Myocyte (in vitro differentiated cells): Measurements from ENCODE around the gene OR1J4. TPM values are rescaled to one million over a fixed set of nuclear protein-coding genes. Genes with fewer than 3 reads are reported as not detected.
"Not testable (repeated sequence)": the region's sequence is repeated elsewhere in the genome, so short reads cannot be mapped to it uniquely, and the experiment has no call there.

Experiments
- DNase-seq: peaks from one replicate; pipeline ENCODE4 v3.0.0-alpha.2; 2012; ENCODE audit warnings: low read depth
- polyA plus RNA-seq: library from polyadenylated mRNA; unstranded; fragments of >200 nt; gene quantifications from one replicate; pipeline ENCODE4 v1.2.1, GENCODE V29; 2012; ENCODE audit warnings: missing spikeins
- total RNA-seq: library from RNA; depleted of rRNA; stranded (reverse); fragments of >200 nt; gene quantifications from 2 replicates; pipeline ENCODE4 v1.2.3, GENCODE V29; 2014

Gene OR1J4, protein sequence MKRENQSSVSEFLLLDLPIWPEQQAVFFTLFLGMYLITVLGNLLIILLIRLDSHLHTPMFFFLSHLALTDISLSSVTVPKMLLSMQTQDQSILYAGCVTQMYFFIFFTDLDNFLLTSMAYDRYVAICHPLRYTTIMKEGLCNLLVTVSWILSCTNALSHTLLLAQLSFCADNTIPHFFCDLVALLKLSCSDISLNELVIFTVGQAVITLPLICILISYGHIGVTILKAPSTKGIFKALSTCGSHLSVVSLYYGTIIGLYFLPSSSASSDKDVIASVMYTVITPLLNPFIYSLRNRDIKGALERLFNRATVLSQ
- not detected in 2 replicates for total RNA-seq
- not detected for polyA plus RNA-seq

DNA sequence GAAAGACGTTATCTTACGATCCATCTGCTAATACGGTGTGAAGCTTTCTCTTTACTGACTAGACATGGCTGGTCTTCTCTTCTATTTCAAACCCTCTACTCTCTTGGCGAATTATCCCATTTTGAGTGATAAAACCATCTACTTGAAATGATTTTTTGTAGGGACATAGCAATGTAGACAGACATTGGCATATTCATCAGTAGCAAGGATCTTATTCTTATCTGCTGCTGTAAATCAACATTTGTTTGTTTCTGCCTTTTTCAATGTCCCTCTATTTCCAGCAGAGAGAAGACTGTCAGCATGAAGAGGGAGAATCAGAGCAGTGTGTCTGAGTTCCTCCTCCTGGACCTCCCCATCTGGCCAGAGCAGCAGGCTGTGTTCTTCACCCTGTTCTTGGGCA is at the start of gene OR1J4:
TSS of gene OR1J4 (plus strand) at position 301 of the 400 bp plus-strand sequence. CDS start at position 301, 0 bp downstream.
- no peak for DNase-seq

DNA sequence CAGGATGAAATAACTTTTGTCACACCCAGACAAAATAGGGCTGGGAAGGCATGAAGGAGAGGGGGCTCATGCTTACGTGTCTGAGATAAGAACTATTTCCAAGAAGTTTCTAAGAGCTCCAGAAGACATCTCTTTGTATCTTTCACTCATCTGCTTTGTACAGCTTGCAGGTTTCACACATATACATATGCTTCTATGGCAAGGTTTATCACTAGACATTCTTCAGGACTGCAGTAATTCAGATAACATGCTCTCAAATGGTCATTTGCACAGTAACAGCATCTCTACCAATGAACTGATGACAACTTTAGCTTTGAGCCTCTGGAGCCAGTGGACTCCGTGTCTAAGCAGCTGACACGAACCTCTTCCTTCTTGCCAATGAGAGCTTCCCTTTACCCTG is 44.4 kb upstream of the OR1J4 start:
- DNase-seq = no peak

DNA sequence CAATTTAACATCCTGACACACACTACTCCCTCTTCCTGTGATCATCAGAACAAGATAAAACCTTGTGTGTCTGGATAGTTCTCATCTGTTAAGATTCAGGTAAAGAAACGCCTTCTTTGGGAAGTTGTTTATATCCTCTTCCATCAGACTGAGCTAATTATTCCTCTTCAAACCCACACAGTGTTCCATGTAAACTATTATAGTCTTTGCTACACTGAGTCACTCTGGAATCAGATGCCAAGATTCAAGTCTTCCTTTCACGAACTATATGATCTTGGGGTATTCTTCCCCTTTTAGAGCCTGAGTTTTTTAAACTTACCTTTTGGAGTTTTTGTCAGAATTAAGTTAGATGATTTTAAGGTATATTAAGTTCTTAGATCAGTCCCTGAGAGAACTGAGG is 43.2 kb upstream of the OR1J4 start:
- no peak for DNase-seq

DNA sequence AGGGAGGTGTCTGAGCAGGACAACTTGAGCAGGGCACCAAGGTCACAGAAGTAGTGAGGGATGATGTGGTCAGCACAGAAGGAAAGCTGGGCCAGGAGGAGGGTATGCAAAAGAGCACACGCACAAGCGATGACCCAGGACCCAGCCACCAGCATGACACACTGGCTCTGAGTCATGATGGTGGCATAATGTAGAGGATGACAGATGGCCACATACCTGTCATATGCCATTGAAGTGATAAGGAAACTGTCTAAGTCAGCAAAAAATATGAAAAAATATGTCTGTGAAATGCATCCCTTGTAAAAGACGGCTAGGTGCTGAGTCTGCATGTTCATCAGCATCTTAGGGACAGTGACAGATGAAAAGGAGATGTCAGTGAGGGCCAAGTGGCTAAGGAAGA is 41.6 kb upstream of the OR1J4 start:
- DNase-seq = no peak

DNA sequence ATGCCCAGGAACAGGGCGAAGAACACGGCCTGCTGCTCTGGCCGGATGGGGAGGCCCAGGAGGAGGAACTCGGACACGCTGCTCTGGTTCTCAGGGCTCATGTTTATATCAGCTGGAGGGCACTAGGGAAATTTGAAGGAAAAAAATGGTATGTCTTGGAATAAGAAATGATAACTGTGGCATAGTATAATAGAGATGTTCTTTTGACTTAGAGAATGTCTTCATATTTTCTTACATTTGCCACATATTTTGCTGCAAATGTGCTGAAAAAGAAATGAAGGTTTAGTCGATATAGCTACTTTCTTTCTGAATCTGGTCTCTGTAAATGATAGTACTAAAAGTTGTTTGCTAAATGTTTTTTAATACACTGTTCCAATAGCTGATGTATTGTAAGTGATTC is 41.1 kb upstream of the OR1J4 start, which contains the start of gene OR1J1:
TSS of gene OR1J1 (minus strand) at position 101 of the 400 bp plus-strand sequence. CDS start at position 101, 0 bp downstream.
- DNase-seq = no peak

DNA sequence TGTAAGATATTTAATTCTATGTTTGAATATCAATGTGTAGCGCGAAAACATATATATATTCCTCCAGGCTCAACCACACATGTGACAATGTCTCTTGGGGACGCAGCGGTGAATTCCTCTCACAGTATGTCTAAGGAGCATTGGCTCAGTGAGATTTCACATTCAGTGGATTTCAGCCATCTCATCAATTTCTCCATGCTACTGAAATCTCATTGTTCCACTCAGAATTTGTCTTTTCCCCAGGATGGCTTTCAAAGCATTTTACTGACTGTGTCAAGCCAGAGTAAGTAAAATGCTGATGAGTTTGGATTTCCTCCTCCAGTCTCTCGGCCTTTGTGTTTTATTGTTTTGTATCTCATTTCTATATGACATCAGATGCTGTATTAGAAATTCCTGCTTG is 39.9 kb upstream of the OR1J4 start:
- no peak for DNase-seq

DNA sequence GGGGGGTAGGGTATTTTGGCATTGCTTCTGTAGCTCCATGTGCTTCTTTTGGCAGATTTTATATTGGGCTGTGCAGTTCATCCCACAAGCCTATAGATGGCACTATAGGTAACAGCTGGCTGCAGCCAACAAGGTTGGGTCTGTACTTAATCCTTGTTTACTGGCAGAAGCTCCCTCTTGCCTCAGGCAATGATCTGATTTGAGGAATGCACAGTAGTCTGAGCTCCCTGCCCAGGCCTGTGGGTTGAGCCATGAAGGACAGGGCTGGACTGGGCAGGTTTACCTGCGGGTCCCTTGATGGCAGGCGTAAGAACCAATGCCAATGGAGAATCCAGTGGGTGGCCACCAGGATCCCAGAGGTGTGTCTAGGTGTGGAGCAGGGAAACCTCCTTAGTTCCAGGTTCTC is 20.1 kb upstream of the OR1J4 start:
- DNase-seq = peak; percentile 45

DNA sequence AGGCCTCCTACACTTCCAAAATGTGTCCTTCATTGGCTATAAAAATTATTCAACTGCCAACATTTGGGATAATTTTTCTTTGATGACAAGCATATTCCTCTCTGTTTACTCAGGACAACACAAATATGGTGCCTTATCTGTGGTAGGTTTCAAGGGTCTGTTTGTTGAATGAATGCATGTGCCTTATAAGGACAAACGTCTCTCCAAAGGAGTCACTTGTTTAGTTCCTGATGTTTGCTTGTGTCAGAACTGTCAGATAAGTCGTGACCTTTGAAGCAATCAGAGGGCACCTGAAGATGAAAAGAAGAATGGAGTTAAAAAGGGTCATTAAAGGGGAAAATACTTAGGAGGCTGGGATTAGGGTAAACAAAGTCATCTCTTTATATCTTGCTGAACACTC is 12.0 kb upstream of the OR1J4 start:
- DNase-seq = no peak

DNA sequence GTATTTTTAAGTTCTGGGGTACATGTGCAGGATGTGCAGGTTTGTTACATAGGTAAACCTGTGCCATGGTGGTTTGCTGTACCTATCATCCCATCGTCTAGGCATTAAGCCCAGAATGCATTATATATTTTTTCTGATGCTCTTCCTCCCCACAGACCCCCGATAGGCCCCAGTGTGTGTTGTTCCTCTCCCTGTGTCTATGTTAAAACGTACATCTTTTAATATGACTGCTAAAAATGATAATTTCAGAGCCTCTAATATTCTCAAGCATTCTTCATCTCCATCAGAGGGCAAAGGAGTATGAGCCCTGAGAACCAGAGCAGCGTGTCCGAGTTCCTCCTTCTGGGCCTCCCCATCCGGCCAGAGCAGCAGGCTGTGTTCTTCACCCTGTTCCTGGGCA is 8.4 kb upstream of the OR1J4 start, which contains the start of gene OR1J2:
TSS of gene OR1J2 (plus strand) at position 301 of the 400 bp plus-strand sequence. CDS start at position 301, 0 bp downstream.
- no peak for DNase-seq

DNA sequence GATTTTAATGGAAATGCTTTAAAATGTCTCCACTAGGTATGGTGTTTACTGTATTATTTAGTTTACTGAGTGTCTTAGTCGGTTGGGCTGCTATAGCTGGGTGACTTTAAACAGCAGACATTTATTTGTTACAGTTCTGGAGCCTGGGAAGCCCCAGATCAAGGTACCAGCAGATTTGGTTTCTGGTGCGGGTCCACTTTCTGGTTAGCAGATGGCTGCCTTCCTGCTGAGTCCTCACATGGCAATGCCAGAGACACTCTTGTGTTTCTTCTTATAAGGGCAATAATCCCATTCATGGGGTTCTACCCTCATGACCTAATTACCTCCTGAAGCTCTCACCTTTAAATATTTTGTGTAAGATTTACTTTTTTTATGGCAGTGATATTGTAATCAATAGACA is 715 bp upstream of the OR1J4 start:
- DNase-seq = no peak

DNA sequence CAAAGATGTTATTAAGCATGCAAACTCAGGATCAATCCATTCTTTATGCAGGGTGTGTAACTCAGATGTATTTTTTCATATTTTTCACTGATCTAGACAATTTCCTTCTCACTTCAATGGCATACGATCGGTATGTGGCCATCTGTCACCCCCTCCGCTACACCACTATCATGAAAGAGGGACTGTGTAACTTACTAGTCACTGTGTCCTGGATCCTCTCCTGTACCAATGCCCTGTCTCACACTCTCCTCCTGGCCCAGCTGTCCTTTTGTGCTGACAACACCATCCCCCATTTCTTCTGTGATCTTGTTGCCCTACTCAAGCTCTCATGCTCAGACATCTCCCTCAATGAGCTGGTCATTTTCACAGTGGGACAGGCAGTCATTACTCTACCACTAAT is 435 bp downstream of the OR1J4 start:
- no peak for DNase-seq

DNA sequence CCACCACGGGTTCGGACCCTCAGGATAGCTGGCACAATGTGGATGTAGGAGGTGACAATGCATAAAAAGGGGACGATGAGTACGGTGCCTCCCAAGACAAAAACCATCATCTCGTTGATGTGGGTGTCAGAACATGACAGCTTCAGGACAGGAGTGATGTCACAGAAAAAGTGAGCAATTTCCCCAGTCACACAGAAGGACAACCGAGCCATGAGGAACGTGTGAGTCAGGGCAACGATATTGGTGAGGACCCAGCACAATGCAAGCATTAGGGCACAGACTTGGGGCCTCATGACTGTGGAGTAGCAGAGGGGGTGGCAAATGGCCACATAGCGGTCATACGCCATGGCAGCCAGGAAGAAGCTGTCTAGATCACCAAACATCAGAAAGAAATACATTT is 7.7 kb downstream of the OR1J4 start:
- no peak for DNase-seq

DNA sequence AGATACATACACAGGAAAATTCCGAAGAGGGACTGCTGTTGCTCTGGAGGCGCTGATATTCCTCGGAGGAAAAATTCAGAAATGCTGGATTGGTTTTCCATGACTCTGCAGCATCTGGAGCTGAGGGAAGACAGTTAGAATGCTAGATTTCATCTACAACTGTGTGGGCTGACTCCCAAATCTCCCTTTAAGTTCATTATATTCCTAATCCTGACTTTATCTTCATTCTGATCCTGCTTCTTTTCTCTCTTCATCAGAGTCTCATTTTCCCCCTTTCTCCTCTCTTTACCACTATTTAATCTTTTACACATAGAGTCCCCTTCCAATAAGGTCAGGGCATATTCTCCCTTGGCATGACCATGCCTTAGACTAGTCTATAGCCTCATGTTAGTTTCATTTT is 8.3 kb downstream of the OR1J4 start, which contains the start of gene OR1N1:
TSS of gene OR1N1 (minus strand) at position 101 of the 400 bp plus-strand sequence. CDS start at position 101, 0 bp downstream.
- DNase-seq = no peak

DNA sequence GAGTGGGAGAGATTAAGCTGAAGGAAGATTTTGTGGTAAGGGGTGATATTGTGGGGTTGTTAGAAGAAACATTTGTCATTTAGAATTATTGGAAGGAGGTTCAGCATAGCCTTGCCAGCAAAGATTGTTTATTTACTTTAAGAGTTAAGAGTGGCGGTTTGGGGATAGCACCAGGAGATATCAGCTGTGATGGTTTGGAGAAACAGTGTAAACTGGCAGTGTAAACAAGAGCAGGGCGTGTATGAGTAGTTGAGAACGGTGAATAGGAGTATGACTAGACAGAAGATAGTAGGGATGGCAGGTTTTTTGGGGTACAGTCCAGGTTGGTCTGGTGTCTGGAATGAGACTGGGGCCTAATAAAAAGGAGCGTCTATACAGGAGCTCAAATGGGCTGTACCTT is 12.2 kb downstream of the OR1J4 start:
- DNase-seq = not testable (repeated sequence)

DNA sequence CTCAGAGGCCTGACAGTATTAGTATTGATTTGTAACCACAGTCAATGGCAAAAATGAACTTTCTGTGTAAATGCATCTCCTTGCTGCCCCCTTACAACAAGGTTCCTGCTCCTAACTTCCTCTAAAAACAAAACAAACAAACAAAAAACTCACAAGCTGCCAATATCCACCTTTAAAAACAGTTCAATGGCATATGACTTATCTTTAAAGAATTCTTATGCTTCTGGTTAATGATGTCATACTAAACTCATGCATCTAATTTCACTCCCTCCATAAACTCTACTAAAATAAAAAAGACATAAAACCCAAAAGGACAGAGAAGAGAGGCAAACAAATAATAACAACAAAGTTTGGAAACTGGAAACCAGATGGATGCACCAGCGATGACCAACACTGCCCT is 17.2 kb downstream of the OR1J4 start:
- no peak for DNase-seq

DNA sequence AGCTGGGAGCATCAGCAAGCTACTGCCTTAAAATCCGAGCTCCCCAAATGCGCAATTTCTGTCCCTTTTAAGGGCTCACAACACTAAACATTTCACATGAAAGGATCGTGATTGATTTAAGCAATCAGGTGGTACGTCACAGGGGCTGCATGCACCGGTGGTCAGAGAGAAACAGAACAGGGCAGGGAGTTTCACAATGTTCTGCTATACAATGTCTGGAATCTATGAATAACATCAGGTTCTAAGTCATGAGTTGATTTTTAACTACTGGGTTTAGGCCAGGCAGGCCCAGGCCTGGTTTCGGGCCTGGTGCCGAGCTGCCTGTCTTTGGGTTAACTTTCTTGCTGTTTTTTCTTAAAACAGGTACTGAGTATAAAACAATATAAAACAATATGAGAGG is 18.1 kb downstream of the OR1J4 start:
- DNase-seq = not testable (repeated sequence)

DNA sequence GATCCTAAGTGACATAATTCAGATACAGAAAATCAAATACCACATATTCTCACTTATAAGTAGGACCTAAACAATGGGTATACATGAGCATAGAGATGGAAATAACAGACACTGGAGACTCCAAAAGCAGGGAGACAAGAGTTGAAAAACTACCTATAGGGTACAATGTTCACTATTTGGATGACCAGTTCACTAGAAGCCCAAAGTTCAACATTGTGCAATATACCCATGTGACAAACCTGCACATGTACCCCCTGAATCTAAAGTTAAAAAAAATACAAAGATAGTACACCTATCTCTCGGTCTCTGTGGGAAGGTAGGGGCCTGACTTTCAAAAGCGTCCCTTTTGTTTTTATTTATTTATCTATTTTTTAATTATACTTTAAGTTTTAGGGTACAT is 19.8 kb downstream of the OR1J4 start:
- no peak for DNase-seq

DNA sequence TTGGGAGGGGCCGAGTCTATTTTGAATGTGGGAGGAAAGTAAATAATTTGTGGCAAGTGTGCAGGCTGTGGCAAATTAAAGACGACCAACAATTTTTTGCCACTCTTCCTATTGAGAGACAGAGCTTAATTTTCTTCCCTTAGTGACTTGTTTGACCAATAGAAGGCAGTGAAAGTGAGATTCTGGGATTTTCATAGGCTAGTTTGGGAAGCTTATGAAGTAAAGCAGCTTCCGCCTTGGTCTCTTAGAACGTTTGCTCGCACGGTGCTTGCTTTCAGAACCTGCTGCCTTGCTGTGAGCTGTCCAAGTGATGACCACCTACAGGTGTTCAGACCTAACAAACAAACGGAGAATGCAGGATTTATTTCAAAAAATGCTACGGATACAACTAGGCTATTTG is 27.3 kb downstream of the OR1J4 start:
- DNase-seq = no peak

DNA sequence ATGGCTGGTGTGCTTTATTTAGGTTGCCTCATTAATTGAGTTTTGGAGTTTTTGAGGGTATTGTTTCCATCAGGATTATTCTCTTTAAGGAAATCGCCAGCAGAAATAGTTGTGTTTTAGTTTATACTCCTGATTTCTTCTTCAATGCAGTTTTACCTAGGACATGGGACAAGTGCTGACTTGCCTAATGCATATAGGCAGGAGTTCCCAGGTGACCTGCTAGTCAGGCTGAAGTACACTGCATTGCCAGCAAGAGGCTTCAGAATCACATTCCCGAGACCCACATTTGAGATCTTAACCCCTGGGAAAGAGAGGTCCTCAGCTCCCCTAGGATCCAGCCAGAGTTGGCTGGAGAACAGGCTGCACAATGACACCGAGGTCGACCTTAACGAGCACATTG is 32.4 kb downstream of the OR1J4 start:
- no peak for DNase-seq

DNA sequence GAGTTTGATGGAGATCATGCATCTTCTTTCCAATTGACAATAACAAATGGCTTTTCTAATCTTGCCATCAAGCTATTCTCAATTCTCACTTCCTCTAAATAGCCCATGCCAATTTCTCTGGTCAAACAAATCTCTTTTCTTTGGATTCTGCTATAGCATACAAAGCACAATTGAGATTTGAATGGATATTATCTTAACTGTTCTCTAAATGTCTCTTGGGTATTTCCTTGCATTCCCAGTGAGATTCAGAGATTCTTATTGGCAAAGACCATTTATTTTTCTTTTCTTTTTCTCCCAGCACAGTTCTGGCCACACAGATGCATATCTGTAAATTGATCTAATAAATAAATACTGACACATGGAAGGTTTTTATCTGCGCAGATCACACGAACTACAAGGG is 33.9 kb downstream of the OR1J4 start, which contains the start of gene OR1N2:
TSS of gene OR1N2 (plus strand) at position 301 of the 400 bp plus-strand sequence. CDS start 100 bp downstream, outside the sequence.
- DNase-seq = no peak

DNA sequence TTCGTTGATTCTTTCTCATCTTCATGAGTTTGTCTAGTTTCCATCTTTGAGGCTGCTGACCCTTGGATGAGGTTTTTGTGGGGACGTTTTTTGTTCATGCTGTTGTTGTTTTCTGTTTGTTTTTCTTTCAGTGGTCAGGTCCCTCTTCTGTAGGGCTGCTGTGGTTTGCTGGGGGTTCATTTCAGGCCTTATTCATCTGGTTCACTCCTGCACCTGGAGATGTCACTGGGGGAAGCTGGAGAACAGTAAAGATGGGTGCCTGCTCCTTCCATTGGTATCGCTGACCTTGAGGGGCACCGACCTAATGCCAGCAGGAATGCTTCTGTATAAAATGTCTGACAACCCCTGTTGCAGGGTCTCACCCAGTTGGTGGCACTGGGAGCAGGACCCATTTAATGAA is 42.5 kb downstream of the OR1J4 start:
- no peak for DNase-seq

DNA sequence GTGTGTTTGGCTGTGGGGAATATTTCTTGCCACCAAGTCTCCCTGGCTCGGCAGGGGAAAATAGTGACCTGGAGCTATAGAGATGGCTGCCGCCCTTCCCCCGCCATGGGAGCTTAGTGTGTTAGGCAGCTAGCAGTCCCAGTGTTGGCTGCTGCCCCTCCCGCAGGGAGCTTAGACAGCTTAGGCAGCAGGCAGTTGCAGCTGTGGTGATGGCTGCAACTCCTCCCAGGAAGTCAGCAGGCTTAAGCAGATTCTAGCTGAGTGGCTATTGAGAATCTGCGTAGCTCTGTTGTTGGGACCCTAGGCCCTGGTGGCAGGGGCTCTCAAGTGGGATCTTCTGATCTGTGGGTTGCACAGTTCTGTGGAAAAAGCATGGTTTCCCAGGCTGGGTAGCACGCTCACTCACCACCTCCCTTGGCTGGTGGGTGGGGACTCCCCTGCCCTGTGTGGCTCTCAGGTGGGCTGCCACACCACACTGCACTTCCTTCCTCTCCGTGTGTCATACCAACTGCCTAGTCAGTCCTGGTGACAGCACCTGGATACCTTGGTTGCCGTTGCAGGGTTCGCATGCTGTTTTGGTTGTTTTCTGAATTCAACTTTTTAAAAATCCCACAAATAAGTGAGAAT is 43.3 kb downstream of the OR1J4 start:
- no peak for DNase-seq

DNA sequence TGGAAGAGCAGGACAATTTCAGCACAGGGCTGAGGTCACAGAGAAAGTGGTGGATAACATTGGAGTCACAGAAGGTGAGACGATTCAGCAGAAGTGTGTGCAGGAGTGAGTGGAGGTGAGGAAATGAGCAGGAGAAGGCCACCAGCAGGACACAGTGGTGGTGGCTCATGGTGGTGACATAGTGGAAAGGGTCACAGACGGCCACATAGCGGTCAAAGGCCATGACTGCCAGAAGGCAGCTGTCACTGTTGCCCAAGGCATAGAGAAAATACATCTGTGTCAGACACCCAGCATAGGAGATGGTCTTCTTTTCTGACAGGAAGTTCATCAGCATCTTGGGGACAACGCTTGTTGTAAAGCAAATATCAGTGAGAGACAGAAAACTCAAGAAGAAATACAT is 49.0 kb downstream of the OR1J4 start:
- DNase-seq = no peak
